Ovary (tissue), 9 donors: ENCODE data around the gene PDK4. TPM values are rescaled to one million over a fixed set of nuclear protein-coding genes. Genes with fewer than 3 reads are reported as not detected.
A peak's percentile ranks its signal among the peaks of the same experiment; 100 is the strongest.

Experiments
- DNase-seq, 5 donors: peaks; one replicate each; pipeline ENCODE4 v3.0.0-alpha.2; 2019 to 2020
- H3K27ac ChIP-seq, 2 donors: fragments of 200-600 bp; one replicate each; pipeline versions ENCODE4 v1.5.1 to v1.8.0; 2019 to 2022
- H3K27me3 ChIP-seq: fragments of 200-600 bp; one replicate; pipeline ENCODE4 v1.8.0; 2022
- H3K36me3 ChIP-seq: fragments of 200-600 bp; sonication (generic); one replicate; pipeline ENCODE4 v1.5.1; 2019
- H3K4me1 ChIP-seq: one replicate; pipeline ENCODE4 v1.8.1; 2013; ENCODE audit warnings: mild to moderate bottlenecking, moderate library complexity; ENCODE audit not compliant: insufficient read depth
- H3K4me3 ChIP-seq: fragments of 200-600 bp; sonication (generic); one replicate; pipeline ENCODE4 v1.5.1; 2017
- H3K9me3 ChIP-seq, 2 donors: fragments of 200-600 bp in 1 of 2; sonication (generic) in 1 of 2; one replicate each; pipeline versions ENCODE4 v1.5.1 to v1.8.1; 2013 to 2019; ENCODE audit warnings: mild to moderate bottlenecking in 1 of 2, moderate library complexity in 1 of 2
- CTCF ChIP-seq, 3 donors: fragments of 450-650 bp in 2 of 3; fragments of 200-600 bp in 1 of 3; IDR thresholded peaks; one replicate each; pipeline versions ENCODE4 v1.5.1 to v1.8.0; 2016 to 2022; ENCODE audit warnings: antibody characterized with exemption in 3 of 3, mild to moderate bottlenecking in 1 of 3
- EP300 ChIP-seq: sonication (generic); formaldehyde crosslinking; IDR thresholded peaks from one replicate; pipeline ENCODE4 v1.6.1; 2017; ENCODE audit warnings: antibody characterized with exemption
- POLR2A ChIP-seq: fragments of 450-650 bp; IDR thresholded peaks from one replicate; pipeline ENCODE4 v1.6.1; 2017; ENCODE audit warnings: antibody characterized with exemption, mild to moderate bottlenecking, moderate library complexity
- WGBS, 3 donors: extraction: QIAGEN DNeasy Blood & Tissue Kit in 1 of 3; methylation state at CpG; one replicate each; pipeline versions ENCODE4 v1.1.5 to v1.1.7; 2013 to 2017; 5-methylcytosine and 5-hydroxymethylcytosine counted together
- intact Hi-C, 4 donors: fragments of 100-400 bp; cut with DNase I; formaldehyde crosslinking; loops; one replicate each; pipeline versions ENCODE4 v1.11.0 to v1.15.1; 2022 to 2023
- polyA plus RNA-seq, 2 donors: library from polyadenylated mRNA; stranded (reverse); fragments of 200-250 nt in 1 of 2; fragments of 350-450 nt in 1 of 2; fragmentation: Illumina TruSeq in 1 of 2; extraction: RNeasy Lipid Tissue Mini Kit (QIAGEN cat#74804) in 1 of 2; gene quantifications; one replicate each; pipeline ENCODE4 v1.2.3, GENCODE V29; 2013 to 2014
- total RNA-seq, 7 donors: library from RNA; depleted of rRNA in 2 of 7; stranded (reverse); fragments of >200 nt in 2 of 7; fragmentation: NEBNext Ultra II Directional in 3 of 7; extraction: Animal tissue kit (Norgen Biotek cat#: 25700) in 3 of 7; gene quantifications; one replicate each; pipeline versions ENCODE4 v1.1.0 to v1.2.4, GENCODE V29; 2016 to 2023
- donor health status: DM: no; HTN: no; CAD: no; lungs with moderate emphysema.
- donor health status: DM: no; HTN: no; CAD: no.
- donor health status: Bipolar disorder and iron deficiency.
- donor health status: DM: yes; HTN: yes; CAD: no.
- donor health status: DM: no; HTN: no; CAD: no.
- donor health status: DM: yes; HTN: yes; CAD: no.

The PDK4 gene
- total and polyA plus RNA-seq, 9 donors = 45.9 to 718 (median 185) TPM

- no peaks in the 10 kb centered on the region for H3K36me3 ChIP-seq
- H3K4me1 ChIP-seq = peaks cover 6% of the 10 kb centered on the region
- H3K27ac ChIP-seq = peak overlapping the region; percentile 3 to 68
- WGBS, 3 donors = 8 to 18% (median 11%) methylated on average over 5 of the region's 5 CpGs
- no peaks in the 10 kb centered on the region for H3K27me3 ChIP-seq
- no peaks in the 10 kb centered on the region for H3K9me3 ChIP-seq
- TF ChIP-seq EP300 (no peak), POLR2A (no peak), CTCF (IDR thresholded peaks at IDR 0.05) (no peak)
- peak overlapping the region; percentile 74 for H3K4me3 ChIP-seq
- intact Hi-C loops = loop anchor here in 2 of 4 donors (5.0 to 10.0 kb wide), 2 partner anchors 92 to 94 kb away; no protein-coding TSS in a partner anchor
- no peak for DNase-seq
These were observed 5.7 kb downstream of the PDK4 start for GRCh38 chr7:95590387-95591248.

GRCh38 chr7:95589766-95590165, 6.5 kb downstream of the PDK4 start:
- intact Hi-C loops = loop anchor here in 2 of 4 donors (5.0 to 10.0 kb wide), 2 partner anchors 93 to 95 kb away; no protein-coding TSS in a partner anchor
- no peaks in the 10 kb centered on the region for H3K36me3 ChIP-seq

GRCh38 chr7:95589031-95589430, 7.3 kb downstream of the PDK4 start:
- H3K36me3 ChIP-seq = no peaks in the 10 kb centered on the region
- no peaks in the 10 kb centered on the region for H3K9me3 ChIP-seq
- peaks cover 6% of the 10 kb centered on the region for H3K4me1 ChIP-seq
- no peaks in the 10 kb centered on the region for H3K27me3 ChIP-seq
- H3K4me3 ChIP-seq = peak overlapping the region; percentile 74
- no peak for TF ChIP-seq CTCF (IDR thresholded peaks at IDR 0.05)
- no peak for TF ChIP-seq POLR2A
- TF ChIP-seq EP300 = no peak
- peak overlapping the region in 1 of 2 donors; percentile 17 for H3K27ac ChIP-seq
- intact Hi-C loops = no loop called here
- DNase-seq = no peak

More at GRCh38 chr7:95589766-95590165, 6.5 kb downstream of the PDK4 start:
- no peaks in the 10 kb centered on the region for H3K27me3 ChIP-seq
- peaks cover 6% of the 10 kb centered on the region for H3K4me1 ChIP-seq
- 97 to 100% (median 98%) methylated on average over 1 of the region's 1 CpG for WGBS, 3 donors
- no peak for TF ChIP-seq POLR2A
- TF ChIP-seq EP300 = no peak
- no peak for TF ChIP-seq CTCF (IDR thresholded peaks at IDR 0.05)
- peak overlapping the region; percentile 74 for H3K4me3 ChIP-seq
- H3K27ac ChIP-seq = peak overlapping the region in 1 of 2 donors; percentile 68
- DNase-seq = no peak
- no peaks in the 10 kb centered on the region for H3K9me3 ChIP-seq

- H3K27me3 ChIP-seq = no peaks in the 10 kb centered on the region
- no peaks in the 10 kb centered on the region for H3K36me3 ChIP-seq
- no peak for DNase-seq
- 76 to 93% (median 77%) methylated on average over 3 of the region's 3 CpGs for WGBS, 3 donors
- intact Hi-C loops = no loop called here
- H3K9me3 ChIP-seq = no peaks in the 10 kb centered on the region
- H3K4me3 ChIP-seq = peak overlapping the region; percentile 74
- peaks cover 6% of the 10 kb centered on the region for H3K4me1 ChIP-seq
- no peak for TF ChIP-seq POLR2A
- H3K27ac ChIP-seq = peak overlapping the region in 1 of 2 donors; percentile 10
These were observed 9.4 kb downstream of the PDK4 start for GRCh38 chr7:95586951-95587301.

- Histone ChIP-seq H3K27ac (no peak overlapping the region), H3K27me3 (no peaks in the 10 kb centered on the region), H3K9me3 (no peaks in the 10 kb centered on the region), H3K36me3 (no peaks in the 10 kb centered on the region), H3K4me3 (no peak overlapping the region), H3K4me1 (peaks cover 6% of the 10 kb centered on the region)
- intact Hi-C loops = no loop called here
- TF ChIP-seq EP300 = no peak
- no peak for TF ChIP-seq POLR2A
- no peak for TF ChIP-seq CTCF (IDR thresholded peaks at IDR 0.05)
- WGBS, 3 donors = 59 to 77% (median 70%) methylated on average over 3 of the region's 3 CpGs
- no peak for DNase-seq
These were observed 10.9 kb downstream of the PDK4 start for GRCh38 chr7:95585426-95585789.
